ENCODE results near the gene HYOU1.

- no peak for TF ChIP-seq CTCF (IDR thresholded peaks at IDR 0.05)
- TF ChIP-seq ZFX (IDR thresholded peaks at IDR 0.05; ENCODE audit: borderline replicate concordance): no peak
These were observed 5.4 kb downstream of the HYOU1 start for GRCh38 chr11:119051440-119052162.

All from 22Rv1 (cell line).